Fibroblast of villous mesenchyme (primary cell): ENCODE data around the gene WLS. TPM values are rescaled to one million over a fixed set of nuclear protein-coding genes. Genes with fewer than 3 reads are reported as not detected.
A peak's percentile ranks its signal among the peaks of the same experiment; 100 is the strongest.

ENCODE experiments used
- DNase-seq: peaks from one replicate; pipeline ENCODE4 v3.0.0-alpha.2; 2010; ENCODE audit warnings: low read depth
- H3K4me3 ChIP-seq: 2 replicates; pipeline ENCODE4 v1.5.1; 2011; ENCODE audit warnings: low read depth, mild to moderate bottlenecking, low read length
- total RNA-seq: library from RNA; depleted of rRNA; stranded (reverse); fragments of >200 nt; gene quantifications from 2 replicates; pipeline ENCODE4 v1.2.3, GENCODE V29; 2012
- TF ChIP-seq, protein P1 (sequence below): IDR thresholded peaks from 2 replicates; pipeline ENCODE4 v1.5.1; 2012; ENCODE audit warnings: low read depth, mild to moderate bottlenecking, low read length; ENCODE audit not compliant: insufficient read depth

Gene WLS
- total RNA-seq, 1 donor, result 66.1 TPM

DNA sequence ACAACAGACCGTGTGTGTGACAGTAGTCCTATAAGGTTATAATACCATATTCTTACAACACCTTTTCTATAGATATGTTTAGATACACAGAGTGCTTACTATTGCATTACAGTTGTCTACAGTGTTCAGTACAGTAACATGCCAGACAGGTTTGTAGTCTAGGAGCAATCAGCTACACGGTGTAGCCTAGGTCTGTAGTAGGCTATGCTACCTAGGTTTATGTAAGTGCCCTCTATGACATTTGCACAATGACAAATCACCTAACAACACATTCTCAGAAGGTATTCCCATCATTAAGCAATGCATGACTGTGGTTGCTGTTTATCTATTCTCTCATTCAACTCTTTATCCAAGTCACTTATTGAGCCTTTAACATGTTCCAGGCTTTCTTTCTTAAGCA lies 1.8 kb upstream of the WLS start:
- no peak for DNase-seq
- TF ChIP-seq, protein P1, sequence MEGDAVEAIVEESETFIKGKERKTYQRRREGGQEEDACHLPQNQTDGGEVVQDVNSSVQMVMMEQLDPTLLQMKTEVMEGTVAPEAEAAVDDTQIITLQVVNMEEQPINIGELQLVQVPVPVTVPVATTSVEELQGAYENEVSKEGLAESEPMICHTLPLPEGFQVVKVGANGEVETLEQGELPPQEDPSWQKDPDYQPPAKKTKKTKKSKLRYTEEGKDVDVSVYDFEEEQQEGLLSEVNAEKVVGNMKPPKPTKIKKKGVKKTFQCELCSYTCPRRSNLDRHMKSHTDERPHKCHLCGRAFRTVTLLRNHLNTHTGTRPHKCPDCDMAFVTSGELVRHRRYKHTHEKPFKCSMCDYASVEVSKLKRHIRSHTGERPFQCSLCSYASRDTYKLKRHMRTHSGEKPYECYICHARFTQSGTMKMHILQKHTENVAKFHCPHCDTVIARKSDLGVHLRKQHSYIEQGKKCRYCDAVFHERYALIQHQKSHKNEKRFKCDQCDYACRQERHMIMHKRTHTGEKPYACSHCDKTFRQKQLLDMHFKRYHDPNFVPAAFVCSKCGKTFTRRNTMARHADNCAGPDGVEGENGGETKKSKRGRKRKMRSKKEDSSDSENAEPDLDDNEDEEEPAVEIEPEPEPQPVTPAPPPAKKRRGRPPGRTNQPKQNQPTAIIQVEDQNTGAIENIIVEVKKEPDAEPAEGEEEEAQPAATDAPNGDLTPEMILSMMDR, result no peak
- H3K4me3 ChIP-seq, result no peak overlapping the region

- TF ChIP-seq, protein P1, result no peak
- no peak for DNase-seq
- H3K4me3 ChIP-seq, result peak overlapping the region; percentile 89
Observed at GRCh38 chr1:68233202-68233601, 879 bp upstream of the WLS start.

GRCh38 chr1:68231627-68232288 lies 565 bp downstream of the WLS start:
- H3K4me3 ChIP-seq, result peak overlapping the region; percentile 89
- DNase-seq, result peak; percentile 86
- TF ChIP-seq, protein P1, result no peak

- peak overlapping the region; percentile 89 for H3K4me3 ChIP-seq
- no peak for DNase-seq
- TF ChIP-seq, protein P1, result no peak
Observed at GRCh38 chr1:68230901-68231626, 1.3 kb downstream of the WLS start.

GRCh38 chr1:68230484-68230802 lies 1.9 kb downstream of the WLS start:
- H3K4me3 ChIP-seq, result peak overlapping the region; percentile 89
- DNase-seq, result peak; percentile 38
- TF ChIP-seq, protein P1, result no peak

DNA sequence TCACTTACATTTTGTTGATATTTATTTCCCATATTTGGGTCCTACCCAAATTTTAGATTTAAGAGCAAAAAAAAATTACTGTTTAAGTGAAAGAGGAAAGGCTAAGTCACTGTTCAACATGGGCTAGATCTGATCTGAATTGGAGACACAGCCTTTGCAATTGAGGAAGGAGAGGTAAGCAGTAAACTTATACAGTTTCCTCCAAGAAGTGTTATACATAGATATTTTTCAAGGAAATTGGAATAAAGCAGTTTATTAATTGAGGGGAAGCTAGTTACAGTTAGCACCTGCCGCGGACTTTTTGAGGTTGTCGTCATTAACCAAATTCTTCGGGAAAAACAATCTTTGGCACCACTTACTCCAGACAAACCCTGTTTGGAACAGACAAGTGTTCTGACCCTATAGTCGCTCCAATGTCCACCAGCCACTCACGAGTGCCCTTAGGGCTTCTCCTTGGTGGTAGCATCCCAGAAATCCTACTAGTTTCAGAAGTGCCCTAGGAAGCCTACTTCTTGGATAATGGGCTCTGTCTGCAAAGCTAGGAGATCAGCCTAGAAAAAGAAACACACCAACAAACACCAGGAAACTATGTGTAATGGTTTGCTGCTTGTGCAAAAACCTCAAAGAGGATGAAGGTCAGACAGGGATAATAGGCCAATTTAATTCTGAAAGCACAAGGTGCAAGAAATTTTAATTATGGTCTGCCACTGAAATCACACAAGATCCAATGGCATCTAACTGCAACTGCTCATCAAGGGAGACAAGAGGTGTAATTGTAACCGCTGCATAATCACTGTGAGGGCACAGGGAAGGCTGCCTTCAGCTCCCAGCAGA lies 2.5 kb downstream of the WLS start:
- peak overlapping the region; percentile 89 for H3K4me3 ChIP-seq
- TF ChIP-seq, protein P1, result no peak
- no peak for DNase-seq
